NCI-H510A (cell line): ENCODE measurements around the gene RPL34.

Source experiments
- DNase-seq: peaks from one replicate; lab custom pipeline; 2025; lab: John Stamatoyannopoulos, UW

RPL34 gene

DNA sequence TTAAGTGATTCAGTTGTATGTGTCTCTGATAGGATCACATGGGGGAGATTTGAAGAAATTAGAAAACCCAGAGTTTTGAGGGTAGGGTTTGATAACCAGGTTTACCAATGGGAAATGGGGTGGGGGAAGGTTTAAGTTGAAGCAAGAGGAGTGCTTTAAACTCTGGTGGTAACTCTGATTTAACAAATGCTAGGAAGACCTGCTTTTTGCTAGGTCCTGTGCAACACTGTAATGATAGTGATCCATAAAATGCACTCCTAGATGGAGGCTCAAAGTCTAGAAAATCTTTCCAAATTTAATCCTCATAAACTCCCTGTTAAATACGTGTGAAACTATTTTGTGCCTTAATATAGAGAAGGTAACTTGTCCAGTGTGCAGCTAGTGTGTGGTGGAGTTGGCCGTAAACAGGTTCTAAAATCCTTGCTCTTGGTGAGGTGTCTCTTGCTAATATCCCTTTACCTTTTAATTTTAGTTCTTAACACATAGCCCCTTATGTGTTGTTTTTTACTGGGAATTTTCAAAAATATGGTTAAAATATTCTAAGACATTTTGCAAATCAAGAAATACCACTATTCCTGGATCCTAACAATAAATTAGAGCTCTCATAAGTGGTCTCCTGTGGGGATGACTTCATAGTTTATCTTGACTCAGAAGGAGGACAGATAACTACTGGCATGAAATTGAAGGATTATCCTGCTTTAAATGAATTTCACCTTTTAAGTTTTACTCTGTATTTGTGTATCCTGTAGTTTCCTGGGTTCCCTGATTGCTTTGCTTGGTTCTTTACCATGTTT lies 4.1 kb downstream of the RPL34 start:
- no peak for DNase-seq

GRCh38 chr4:108626056-108626455 lies 5.7 kb downstream of the RPL34 start:
- DNase-seq = no peak

GRCh38 chr4:108628411-108628810 lies 8.0 kb downstream of the RPL34 start:
- no peak for DNase-seq

DNA sequence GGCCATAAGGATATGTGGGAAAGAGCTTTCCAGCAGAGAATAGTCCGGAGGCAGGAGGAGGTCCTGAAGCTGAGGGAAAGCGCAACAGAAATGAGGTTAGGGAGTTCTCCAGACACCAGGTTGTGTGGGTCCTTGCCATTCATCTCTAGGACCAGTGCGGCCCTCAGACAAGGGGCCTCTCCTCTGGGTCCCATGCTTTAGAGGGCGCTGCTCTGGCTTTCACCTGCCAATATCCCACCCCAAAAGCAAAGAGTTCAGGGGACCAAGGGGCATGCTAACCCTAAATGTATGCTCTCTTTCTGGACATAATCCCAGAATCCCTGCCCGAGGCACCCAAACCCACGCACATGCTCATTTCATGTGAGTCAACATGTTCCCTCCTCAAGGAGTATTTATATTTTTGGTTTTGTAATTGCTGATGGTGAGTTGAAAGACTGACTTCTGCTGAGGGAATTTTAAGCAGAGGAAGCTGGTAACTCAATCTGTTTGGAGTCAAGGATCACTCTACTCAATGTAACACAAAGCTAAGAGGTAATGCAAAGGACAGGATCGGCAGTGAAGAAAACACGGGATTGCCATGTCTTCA lies 14.8 kb downstream of the RPL34 start:
- DNase-seq = no peak

DNA sequence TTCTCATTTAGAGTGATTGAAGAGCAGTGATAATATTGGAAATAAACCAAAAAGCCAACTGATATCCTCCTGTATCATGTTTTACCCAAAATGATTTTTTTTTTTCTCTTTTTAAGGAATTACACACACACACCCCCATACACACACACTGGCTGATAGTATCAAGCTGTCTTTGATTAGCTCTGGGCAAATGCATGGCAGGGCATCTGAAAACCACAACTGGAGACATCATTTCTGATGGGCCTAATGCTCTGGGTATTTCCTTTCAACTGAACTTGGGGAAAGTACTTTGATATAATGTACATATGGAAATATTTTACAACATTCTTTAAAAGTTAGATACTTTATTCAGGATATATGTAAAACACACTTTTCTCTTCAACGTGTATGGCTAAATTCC lies 15.9 kb downstream of the RPL34 start:
- DNase-seq = no peak

DNA sequence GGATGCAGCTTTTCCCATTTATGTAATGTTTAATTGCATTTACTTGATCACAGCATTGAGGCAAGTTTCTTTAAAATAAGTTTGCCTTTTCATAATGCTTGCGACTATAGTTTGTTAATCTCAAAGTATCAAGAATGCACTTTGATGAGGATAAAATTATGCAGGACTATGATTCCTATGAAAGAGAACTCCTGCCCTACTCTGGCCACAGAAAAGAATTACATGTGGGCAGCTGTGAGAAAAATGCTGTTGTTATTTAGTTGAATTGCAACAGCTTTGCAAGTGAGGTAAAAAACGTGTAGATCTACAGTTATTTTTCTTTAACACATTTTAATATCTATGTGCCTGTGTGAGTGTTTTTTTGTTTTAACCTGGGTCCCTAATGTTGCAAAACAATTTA lies 17.5 kb downstream of the RPL34 start:
- no peak for DNase-seq

DNA sequence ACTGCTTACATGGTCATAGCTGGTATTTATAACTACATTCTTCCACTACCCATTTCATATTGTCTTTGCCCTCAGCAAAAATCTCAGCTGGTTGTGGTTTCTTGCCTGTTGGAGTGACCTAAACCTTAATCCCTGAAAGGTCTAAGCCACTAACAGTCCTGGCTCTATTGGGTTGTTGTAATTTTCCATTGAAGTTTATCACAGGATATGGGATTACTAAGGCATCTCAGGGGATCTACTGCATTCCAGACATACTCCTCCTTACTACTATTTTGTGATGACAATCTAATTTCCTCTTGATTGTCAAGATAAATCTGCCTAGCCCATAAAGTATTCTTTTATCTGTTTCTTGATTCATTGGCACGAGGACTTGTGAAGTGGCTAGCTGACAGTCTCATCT lies 23.9 kb downstream of the RPL34 start:
- DNase-seq = no peak

- DNase-seq = no peak
Measured at GRCh38 chr4:108646706-108647105, 26.3 kb downstream of the RPL34 start.

GRCh38 chr4:108649863-108650211 lies 29.5 kb downstream of the RPL34 start:
- DNase-seq = no peak

- peak; percentile 77 for DNase-seq
Measured at GRCh38 chr4:108650212-108651013, 30.0 kb downstream of the RPL34 start, which contains the start of gene OSTC. OSTC (plus strand) TSS chr4:108650599; CDS start chr4:108650656, 57 bp downstream.

DNA sequence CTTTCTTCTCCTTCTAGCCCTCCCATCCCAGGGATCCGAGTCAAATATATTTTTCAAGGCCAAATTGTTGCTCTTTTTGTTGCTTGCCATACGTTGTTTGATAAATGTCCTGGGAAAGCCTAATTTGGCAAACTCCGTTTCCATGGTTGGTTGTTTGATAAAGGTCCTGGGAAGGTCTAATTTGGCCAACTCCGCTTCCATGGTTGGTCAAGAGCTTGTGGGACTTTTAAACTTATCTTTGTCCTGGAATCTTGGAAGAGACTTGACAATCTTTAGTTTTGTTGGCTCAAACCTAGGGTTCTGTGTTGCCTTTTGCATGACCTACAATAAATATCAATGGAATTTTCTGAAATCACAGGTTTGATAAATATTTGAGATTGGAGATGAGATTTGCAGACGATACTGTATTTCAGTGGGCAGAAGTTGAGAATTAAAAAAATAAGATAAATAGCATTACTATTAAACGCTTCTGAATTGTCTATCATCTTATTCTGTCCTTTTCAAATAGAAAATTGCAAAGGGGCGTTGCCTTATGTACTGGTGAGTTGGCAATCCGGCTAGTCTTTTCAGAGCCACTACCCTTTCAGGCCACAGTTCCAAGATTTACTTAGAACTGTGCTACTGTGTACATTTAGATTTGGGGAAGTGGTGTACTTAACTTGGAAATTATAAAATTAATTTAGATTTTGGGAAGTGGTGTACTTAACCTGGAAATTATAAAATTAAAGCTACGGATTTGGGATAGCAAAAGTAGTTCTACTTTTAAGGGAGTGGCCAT lies 30.8 kb downstream of the RPL34 start:
- peak; percentile 1 for DNase-seq

DNA sequence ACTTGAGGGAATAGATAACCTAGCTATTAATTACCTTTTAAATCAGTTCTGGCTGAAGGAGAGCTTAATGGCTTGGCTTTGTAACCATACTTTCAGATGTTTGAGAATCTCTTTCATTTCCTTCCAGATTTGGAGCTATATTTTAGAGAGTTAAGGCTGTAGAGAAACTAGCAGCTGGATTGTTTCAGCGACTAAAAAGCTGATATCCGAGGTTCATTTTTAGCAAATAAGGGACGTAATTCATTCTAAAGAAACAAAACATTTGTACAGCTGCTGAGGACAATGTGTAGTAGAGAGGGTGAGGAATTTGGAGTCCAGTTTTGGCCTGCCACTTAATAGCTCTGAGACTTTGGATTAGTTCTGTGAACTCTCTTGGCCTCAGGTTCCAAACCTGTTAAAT lies 42.3 kb downstream of the RPL34 start:
- DNase-seq = no peak

DNA sequence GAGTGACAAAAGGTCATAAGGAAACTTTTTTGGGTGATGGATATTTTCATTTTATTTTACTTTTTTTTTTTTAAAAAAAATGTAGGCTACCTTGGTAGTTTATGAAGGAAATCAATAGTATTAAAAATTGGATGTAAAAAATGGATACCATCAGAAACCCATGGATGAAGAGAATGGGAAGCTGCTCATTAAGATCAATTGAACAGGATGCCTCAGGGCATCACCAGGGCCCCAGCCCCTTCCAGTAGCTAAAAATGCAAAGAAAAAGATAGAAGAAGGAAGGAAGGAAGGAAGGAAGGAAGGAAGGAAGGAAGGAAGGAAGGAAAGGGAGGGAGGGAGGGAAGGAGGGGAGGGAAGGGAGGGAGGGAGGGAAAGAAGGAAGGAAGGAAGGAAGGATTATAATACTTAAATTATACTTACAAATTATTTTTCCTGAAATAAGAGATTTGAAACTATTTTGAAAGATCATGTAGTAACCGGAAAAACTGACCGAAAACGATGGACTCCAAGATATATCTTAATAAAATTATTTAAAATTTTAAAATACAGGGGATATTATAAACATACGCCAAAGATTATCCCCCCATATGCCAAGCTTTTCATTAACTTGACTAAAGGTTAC lies 54.1 kb downstream of the RPL34 start:
- no peak for DNase-seq
